CD4-positive, alpha-beta memory T cell (primary cell): Measurements from ENCODE around the gene MEIS2. TPM values are rescaled to one million over a fixed set of nuclear protein-coding genes. Genes with fewer than 3 reads are reported as not detected.

ENCODE experiments used
- CTCF ChIA-PET: fragments of 350-600 bp; sonication (Branson Sonifier 250); formaldehyde crosslinking; loops from one replicate; lab custom pipeline; 2021; ENCODE audit warnings: inconsistent platforms; ENCODE audit not compliant: partially characterized antibody; lab: Charles Lee
- POLR2A ChIA-PET: fragments of 350-600 bp; sonication (Branson Sonifier 250); formaldehyde crosslinking; loops from one replicate; lab custom pipeline; 2021; ENCODE audit not compliant: partially characterized antibody; lab: Charles Lee
- DNase-seq, 5 donors: peaks; one replicate each; pipeline versions ENCODE4 v3.0.0 to v3.0.0-alpha.2; 2020 to 2022; ENCODE audit warnings: mixed read lengths in 1 of 5
- H3K27ac ChIP-seq: one replicate; pipeline ENCODE4 v1.7.0; 2013; ENCODE audit warnings: low read depth, low read length
- H3K27me3 ChIP-seq: 2 replicates; pipeline ENCODE4 v1.7.0; 2013; ENCODE audit warnings: mild to moderate bottlenecking, low read length, moderate library complexity; ENCODE audit not compliant: insufficient read depth
- H3K36me3 ChIP-seq: 2 replicates; pipeline ENCODE4 v1.7.0; 2013; ENCODE audit warnings: mild to moderate bottlenecking, low read length, moderate library complexity; ENCODE audit not compliant: insufficient read depth
- H3K4me1 ChIP-seq: 2 replicates; pipeline ENCODE4 v1.7.0; 2013; ENCODE audit warnings: mild to moderate bottlenecking, low read length, moderate library complexity; ENCODE audit not compliant: insufficient read depth
- H3K4me3 ChIP-seq, 2 donors: one replicate each; pipeline ENCODE4 v1.7.0; 2013; ENCODE audit warnings: low read length in 2 of 2, mild to moderate bottlenecking in 1 of 2
- H3K9me3 ChIP-seq, 2 donors: one replicate each; pipeline ENCODE4 v1.7.0; 2013; ENCODE audit warnings: low read length in 2 of 2, control low read depth in 1 of 2; ENCODE audit not compliant: control insufficient read depth in 1 of 2
- H3K27ac Mint-ChIP-seq, 7 donors: one replicate each; pipeline ENCODE4 v1.8.0; 2020 to 2021; ENCODE audit warnings: mixed read lengths in 7 of 7, mild to moderate bottlenecking in 6 of 7, inconsistent platforms in 3 of 7, moderate library complexity in 3 of 7
- H3K27me3 Mint-ChIP-seq, 2 donors: one replicate each; pipeline ENCODE4 v1.8.0; 2020 to 2021; ENCODE audit warnings: mixed read lengths in 2 of 2
- H3K36me3 Mint-ChIP-seq, 2 donors: one replicate each; pipeline ENCODE4 v1.8.0; 2020 to 2021; ENCODE audit warnings: mixed read lengths in 2 of 2, inconsistent platforms in 1 of 2, mild to moderate bottlenecking in 1 of 2
- H3K4me1 Mint-ChIP-seq, 4 donors: one replicate each; pipeline ENCODE4 v1.8.0; 2020 to 2021; ENCODE audit warnings: mixed read lengths in 4 of 4, mild to moderate bottlenecking in 1 of 4
- H3K4me3 Mint-ChIP-seq, 8 donors: one replicate each; pipeline ENCODE4 v1.8.0; 2020 to 2021; ENCODE audit warnings: mixed read lengths in 8 of 8, mild to moderate bottlenecking in 7 of 8, moderate library complexity in 6 of 8, inconsistent platforms in 3 of 8
- H3K9me3 Mint-ChIP-seq, 8 donors: one replicate each; pipeline ENCODE4 v1.8.0; 2020 to 2021; ENCODE audit warnings: mixed read lengths in 8 of 8, mild to moderate bottlenecking in 5 of 8, inconsistent platforms in 3 of 8, moderate library complexity in 1 of 8
- intact Hi-C: fragments of 100-400 bp; cut with micrococcal nuclease; formaldehyde crosslinking; loops from one replicate; pipeline ENCODE4 v1.15.1; 2023
- polyA plus RNA-seq, 2 donors: library from polyadenylated mRNA; unstranded; fragments of 300-500 nt; fragmentation: Illumina TruSeq; gene quantifications; one replicate each; pipeline ENCODE4 v1.2.3, GENCODE V29; 2021
- total RNA-seq, 2 experiments: library from RNA; stranded (reverse); gene quantifications; one replicate each; pipeline ENCODE4 v1.2.3, GENCODE V29; 2021

The MEIS2 gene
- total and polyA plus RNA-seq, 4 experiments from 2014 or later, result not detected

DNA sequence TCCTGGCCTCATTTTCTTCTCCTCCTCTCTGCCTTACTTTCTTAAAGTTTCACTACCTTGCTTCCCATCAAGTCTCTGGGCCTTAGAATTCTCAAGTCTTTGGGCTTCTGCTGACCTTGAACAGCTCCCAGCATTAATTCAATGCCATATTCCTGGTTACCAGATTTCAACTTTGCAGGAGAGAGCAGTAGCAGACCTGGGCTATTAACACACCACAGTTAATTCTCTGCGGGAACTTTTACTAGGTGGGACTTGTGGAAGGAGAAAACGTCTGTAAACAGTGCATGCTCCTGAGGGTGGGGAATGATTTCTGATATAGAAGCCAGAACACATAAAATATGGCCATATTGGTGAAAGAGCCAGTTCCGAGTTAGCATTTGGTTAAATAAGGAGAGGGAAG, 214.6 kb downstream of the MEIS2 start:
- peaks cover 0 to 29% (median 13%) of the 10 kb centered on the region in 8 donors for H3K9me3 Mint-ChIP-seq
- intact Hi-C loops, result no loop called here
- Histone ChIP-seq H3K4me3 (no peak overlapping the region), H3K9me3 (no peaks in the 10 kb centered on the region), H3K36me3 (no peaks in the 10 kb centered on the region), H3K4me1 (peaks cover 4% of the 10 kb centered on the region), H3K27me3 (peaks cover 56% of the 10 kb centered on the region), H3K27ac (no peak overlapping the region)
- no peak overlapping the region for H3K4me3 Mint-ChIP-seq
- H3K27ac Mint-ChIP-seq, result no peak overlapping the region
- ChIA-PET POLR2A (no interaction called here), CTCF (no interaction called here)
- peaks cover 57 to 75% of the 10 kb centered on the region in 2 donors for H3K27me3 Mint-ChIP-seq
- no peaks in the 10 kb centered on the region for H3K36me3 Mint-ChIP-seq
- peaks cover 11 to 17% (median 13%) of the 10 kb centered on the region in 4 donors for H3K4me1 Mint-ChIP-seq
- DNase-seq, result no peak

DNA sequence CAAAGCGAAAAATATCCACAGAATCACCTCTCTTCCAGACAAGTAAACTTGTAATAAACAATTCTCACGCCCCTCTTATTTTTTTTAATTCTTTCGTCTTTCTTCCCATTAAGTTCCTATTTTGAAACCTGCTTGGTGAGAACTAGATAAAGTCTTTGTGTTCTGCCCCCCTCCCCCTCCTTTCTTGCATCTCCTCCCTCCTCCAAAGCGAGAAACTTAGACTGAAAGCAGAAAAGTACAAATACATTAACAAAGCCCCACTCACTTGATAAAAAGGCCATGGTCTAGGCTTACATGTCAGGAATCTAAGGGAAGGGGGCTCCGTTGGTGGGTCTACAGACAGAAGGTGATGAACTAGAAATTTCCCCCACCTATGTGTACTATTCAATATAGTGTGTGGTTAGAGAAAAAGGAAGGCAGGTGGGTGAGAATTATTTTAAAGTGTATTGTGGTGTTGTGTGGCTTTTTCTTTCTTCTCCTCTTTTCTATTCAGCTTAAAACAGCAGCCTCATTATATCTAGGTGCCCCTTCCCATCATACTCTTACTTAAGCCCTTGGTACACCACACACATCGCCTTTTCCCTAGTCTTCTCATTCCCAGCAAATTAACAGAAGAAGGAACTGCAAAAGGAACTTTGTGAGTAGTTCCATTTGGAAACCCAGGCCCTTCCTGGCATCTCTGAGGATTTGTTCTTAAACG, 215.3 kb downstream of the MEIS2 start:
- Mint-ChIP-seq H3K27me3 (peaks cover 56 to 78% of the 10 kb centered on the region in 2 donors), H3K4me1 (peaks cover 11 to 17% (median 13%) of the 10 kb centered on the region in 4 donors), H3K4me3 (no peak overlapping the region), H3K36me3 (no peaks in the 10 kb centered on the region), H3K9me3 (peaks cover 0 to 29% (median 13%) of the 10 kb centered on the region in 8 donors), H3K27ac (no peak overlapping the region)
- Histone ChIP-seq H3K4me1 (peaks cover 4% of the 10 kb centered on the region), H3K9me3 (no peaks in the 10 kb centered on the region), H3K36me3 (no peaks in the 10 kb centered on the region), H3K4me3 (no peak overlapping the region), H3K27ac (no peak overlapping the region), H3K27me3 (peaks cover 56% of the 10 kb centered on the region)
- DNase-seq, result no peak
- intact Hi-C loops, result loop anchor here (5.0 kb wide), 1 partner anchor 1467 kb away; no protein-coding TSS in a partner anchor
- POLR2A ChIA-PET, result no interaction called here
- CTCF ChIA-PET, result no interaction called here

- Mint-ChIP-seq H3K9me3 (peaks cover 0 to 30% (median 14%) of the 10 kb centered on the region in 8 donors), H3K4me1 (peaks cover 11 to 17% (median 13%) of the 10 kb centered on the region in 4 donors), H3K27ac (no peak overlapping the region), H3K27me3 (peaks cover 59 to 80% of the 10 kb centered on the region in 2 donors), H3K4me3 (peak overlapping the region in 1 of 8 donors; percentile 55), H3K36me3 (no peaks in the 10 kb centered on the region)
- Histone ChIP-seq H3K27ac (no peak overlapping the region), H3K4me1 (peaks cover 4% of the 10 kb centered on the region), H3K36me3 (no peaks in the 10 kb centered on the region), H3K4me3 (no peak overlapping the region), H3K27me3 (peaks cover 55% of the 10 kb centered on the region), H3K9me3 (no peaks in the 10 kb centered on the region)
- no peak for DNase-seq
- POLR2A ChIA-PET, result no interaction called here
- CTCF ChIA-PET, result no interaction called here
- intact Hi-C loops, result loop anchor here (5.0 kb wide), 1 partner anchor 1468 kb away; no protein-coding TSS in a partner anchor
Observed at GRCh38 chr15:36884518-36884875, 215.9 kb downstream of the MEIS2 start.

DNA sequence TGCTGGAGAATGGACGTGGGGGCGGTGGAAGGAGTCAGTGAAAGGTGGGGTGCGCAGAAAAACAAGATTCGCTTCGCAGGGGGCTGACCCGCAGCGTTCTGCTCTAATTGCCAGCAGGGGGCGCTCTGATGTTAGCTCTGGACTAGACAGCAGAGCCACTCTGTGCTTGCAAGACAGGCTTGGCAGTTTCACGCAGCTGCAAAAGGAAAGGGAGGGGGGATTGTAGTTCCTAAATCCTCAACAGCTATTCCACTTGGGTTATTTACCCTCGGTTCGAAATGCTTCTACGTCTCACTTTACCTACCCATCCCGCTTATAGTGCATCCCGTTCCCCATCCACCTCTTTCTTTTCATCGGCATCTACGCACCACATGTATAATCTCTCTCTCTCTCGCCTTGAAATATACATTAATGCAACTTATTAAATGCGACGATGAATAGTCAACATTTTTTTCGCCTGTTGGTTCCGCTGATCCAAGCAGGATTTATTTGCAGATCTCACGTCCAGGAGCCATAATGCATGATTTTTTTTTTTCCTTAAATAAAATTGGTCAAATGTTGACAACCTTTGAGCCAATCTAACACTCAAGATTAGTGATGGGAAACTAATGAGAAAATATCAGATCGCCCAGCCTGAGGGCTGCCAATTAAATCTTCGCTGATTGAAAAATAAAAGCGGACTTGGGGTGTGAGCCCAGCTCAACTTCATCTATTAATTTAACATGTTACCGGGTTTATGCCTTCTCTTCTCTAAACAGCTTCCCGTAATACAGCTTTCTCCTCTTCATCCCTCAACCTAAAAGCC, 216.4 kb downstream of the MEIS2 start:
- intact Hi-C loops, result loop anchor here (5.0 kb wide), 1 partner anchor 1468 kb away; no protein-coding TSS in a partner anchor
- Histone ChIP-seq H3K27ac (no peak overlapping the region), H3K9me3 (no peaks in the 10 kb centered on the region), H3K36me3 (no peaks in the 10 kb centered on the region), H3K4me3 (no peak overlapping the region), H3K4me1 (peaks cover 4% of the 10 kb centered on the region), H3K27me3 (peaks cover 49% of the 10 kb centered on the region)
- Mint-ChIP-seq H3K4me3 (peak overlapping the region in 2 of 8 donors; percentile 14 to 55), H3K4me1 (peaks cover 11 to 17% (median 13%) of the 10 kb centered on the region in 4 donors), H3K36me3 (no peaks in the 10 kb centered on the region), H3K27ac (peak overlapping the region in 1 of 7 donors; percentile 42), H3K9me3 (peaks cover 0 to 33% (median 12%) of the 10 kb centered on the region in 8 donors), H3K27me3 (peaks cover 61 to 81% of the 10 kb centered on the region in 2 donors)
- ChIA-PET POLR2A (no interaction called here), CTCF (interaction anchor here (0.6 kb wide), 1 partner anchor 123 kb away, joined by 3 read pairs; no protein-coding TSS in a partner anchor)
- peak in 4 of 5 donors; percentile 9 to 23 (median 14) for DNase-seq

DNA sequence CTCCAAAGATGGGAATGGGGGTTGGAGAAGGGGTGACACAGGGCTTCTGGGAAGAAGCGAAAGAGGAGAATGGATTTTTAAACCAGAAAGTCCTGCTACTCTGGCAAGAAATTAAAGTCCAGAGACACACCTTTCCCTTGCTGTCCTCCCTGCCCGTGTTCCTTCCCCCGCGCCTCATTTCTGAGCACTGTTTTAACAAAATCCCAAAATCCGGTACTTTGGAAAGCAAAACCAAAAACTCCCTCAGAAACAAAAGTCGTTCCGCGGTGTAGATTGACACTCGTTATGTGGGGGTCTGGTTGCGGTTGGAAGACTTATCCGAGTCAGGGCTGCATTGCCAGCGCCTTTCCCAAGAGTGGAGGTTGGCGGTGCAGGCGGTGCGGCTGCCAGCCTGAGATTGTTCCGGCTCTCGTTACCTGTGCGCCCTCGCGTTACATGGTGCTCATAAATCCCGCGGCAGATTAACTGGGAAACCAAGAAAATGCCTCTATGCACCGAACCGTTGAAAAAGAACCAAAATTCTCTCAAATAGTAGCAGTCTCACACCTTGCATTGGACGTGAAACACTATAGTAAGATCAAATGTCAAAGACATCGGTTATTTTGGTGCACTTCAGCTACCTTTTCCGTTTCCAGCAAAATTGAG, 217.7 kb downstream of the MEIS2 start:
- intact Hi-C loops, result loop anchor here (5.0 kb wide), 1 partner anchor 1470 kb away; no protein-coding TSS in a partner anchor
- H3K9me3 ChIP-seq, result no peaks in the 10 kb centered on the region
- Mint-ChIP-seq H3K36me3 (no peaks in the 10 kb centered on the region), H3K27me3 (peaks cover 63 to 81% of the 10 kb centered on the region in 2 donors), H3K9me3 (peaks cover 0 to 29% (median 12%) of the 10 kb centered on the region in 8 donors), H3K4me1 (peaks cover 12 to 26% (median 13%) of the 10 kb centered on the region in 4 donors), H3K4me3 (peak overlapping the region in 2 of 8 donors; percentile 4 to 61), H3K27ac (no peak overlapping the region)
- H3K4me3 ChIP-seq, result no peak overlapping the region
- peaks cover 4% of the 10 kb centered on the region for H3K4me1 ChIP-seq
- ChIA-PET CTCF (interaction anchor here (1.0 kb wide), 1 partner anchor 19 kb away, joined by 5 read pairs; no protein-coding TSS in a partner anchor), POLR2A (no interaction called here)
- no peaks in the 10 kb centered on the region for H3K36me3 ChIP-seq
- peaks cover 51% of the 10 kb centered on the region for H3K27me3 ChIP-seq
- DNase-seq, result no peak
- no peak overlapping the region for H3K27ac ChIP-seq

GRCh38 chr15:36882056-36882455, 218.3 kb downstream of the MEIS2 start:
- no peak for DNase-seq
- POLR2A ChIA-PET, result no interaction called here
- H3K27me3 ChIP-seq, result peaks cover 54% of the 10 kb centered on the region

More at GRCh38 chr15:36882056-36882455, 218.3 kb downstream of the MEIS2 start:
- Mint-ChIP-seq H3K36me3 (no peaks in the 10 kb centered on the region), H3K4me3 (no peak overlapping the region), H3K27me3 (peaks cover 64 to 81% of the 10 kb centered on the region in 2 donors), H3K9me3 (peaks cover 0 to 27% (median 11%) of the 10 kb centered on the region in 8 donors), H3K27ac (no peak overlapping the region), H3K4me1 (peaks cover 8 to 25% (median 10%) of the 10 kb centered on the region in 4 donors)
- Histone ChIP-seq H3K4me1 (peaks cover 4% of the 10 kb centered on the region), H3K27ac (no peak overlapping the region), H3K36me3 (no peaks in the 10 kb centered on the region), H3K4me3 (no peak overlapping the region), H3K9me3 (no peaks in the 10 kb centered on the region)
- CTCF ChIA-PET, result no interaction called here
- intact Hi-C loops, result loop anchor here (5.0 kb wide), 1 partner anchor 1470 kb away; no protein-coding TSS in a partner anchor
